ENCODE results near the gene PCBP3.

The PCBP3 gene

GRCh38 chr21:45870851-45871615 is 227.5 kb downstream of the PCBP3 start:
- DNase-seq (ENCODE audit: low read depth) = no peak
- TF ChIP-seq CTCF (conservative IDR thresholded peaks at IDR 0.05; ENCODE audit: control insufficient read depth, insufficient read depth, low read depth, low read length) = no peak
- no peak overlapping the region for H3K4me3 ChIP-seq (ENCODE audit: control insufficient read depth, low read depth, low read length)

GRCh38 chr21:45871616-45872236 is 228.2 kb downstream of the PCBP3 start:
- no peak overlapping the region for H3K4me3 ChIP-seq (ENCODE audit: control insufficient read depth, low read depth, low read length)
- no peak for TF ChIP-seq CTCF (conservative IDR thresholded peaks at IDR 0.05; ENCODE audit: control insufficient read depth, insufficient read depth, low read depth, low read length)
- no peak for DNase-seq (ENCODE audit: low read depth)

- no peak overlapping the region for H3K4me3 ChIP-seq (ENCODE audit: control insufficient read depth, low read depth, low read length)
- DNase-seq (ENCODE audit: low read depth) = no peak
- no peak for TF ChIP-seq CTCF (conservative IDR thresholded peaks at IDR 0.05; ENCODE audit: control insufficient read depth, insufficient read depth, low read depth, low read length)
These were observed 228.9 kb downstream of the PCBP3 start for GRCh38 chr21:45872471-45872870.

GRCh38 chr21:45872902-45873301 is 229.4 kb downstream of the PCBP3 start:
- no peak overlapping the region for H3K4me3 ChIP-seq (ENCODE audit: control insufficient read depth, low read depth, low read length)
- DNase-seq (ENCODE audit: low read depth) = no peak
- TF ChIP-seq CTCF (conservative IDR thresholded peaks at IDR 0.05; ENCODE audit: control insufficient read depth, insufficient read depth, low read depth, low read length) = no peak

- no peak for TF ChIP-seq CTCF (conservative IDR thresholded peaks at IDR 0.05; ENCODE audit: control insufficient read depth, insufficient read depth, low read depth, low read length)
- no peak overlapping the region for H3K4me3 ChIP-seq (ENCODE audit: control insufficient read depth, low read depth, low read length)
- DNase-seq (ENCODE audit: low read depth) = no peak
These were observed 229.9 kb downstream of the PCBP3 start for GRCh38 chr21:45873418-45873817.

GRCh38 chr21:45873866-45874265 is 230.3 kb downstream of the PCBP3 start:
- TF ChIP-seq CTCF (conservative IDR thresholded peaks at IDR 0.05; ENCODE audit: control insufficient read depth, insufficient read depth, low read depth, low read length) = no peak
- H3K4me3 ChIP-seq (ENCODE audit: control insufficient read depth, low read depth, low read length) = no peak overlapping the region
- no peak for DNase-seq (ENCODE audit: low read depth)
